NCI-H2171 treated with DMSO at 0.1 percent for 48 hours (cell line): ENCODE measurements around the gene DLEC1.
A peak's percentile ranks its signal among the peaks of the same experiment; 100 is the strongest.
"Not testable (repeated sequence)": the region's sequence is repeated elsewhere in the genome, so short reads cannot be mapped to it uniquely, and the experiment has no call there.

Source experiments
- DNase-seq: peaks from one replicate; lab custom pipeline; 2025; lab: John Stamatoyannopoulos, UW

Gene DLEC1

GRCh38 chr3:38038447-38038911 is 529 bp upstream of the DLEC1 start:
- no peak for DNase-seq

DNA sequence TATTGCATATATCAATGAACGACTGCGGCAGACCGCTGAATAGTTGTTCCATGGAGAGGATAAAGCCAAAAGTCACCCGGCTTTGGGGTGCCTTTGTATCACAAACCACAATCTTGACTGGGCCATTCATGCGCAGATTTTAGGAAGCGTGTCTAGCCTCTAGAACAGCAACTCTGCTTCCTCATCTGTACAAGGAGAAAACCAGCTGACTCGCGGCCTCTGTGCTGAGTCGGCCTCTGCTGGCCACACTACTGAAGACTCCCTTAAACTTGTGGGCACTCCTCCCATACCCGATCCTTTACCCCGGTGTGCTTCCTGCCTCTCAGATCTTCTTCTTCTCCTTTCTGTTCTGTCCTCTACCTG is 872 bp downstream of the DLEC1 start:
- no peak for DNase-seq

GRCh38 chr3:38040401-38040800 is 1.4 kb downstream of the DLEC1 start:
- no peak for DNase-seq

- DNase-seq: no peak
These were observed 4.5 kb downstream of the DLEC1 start for GRCh38 chr3:38043486-38043885.

DNA sequence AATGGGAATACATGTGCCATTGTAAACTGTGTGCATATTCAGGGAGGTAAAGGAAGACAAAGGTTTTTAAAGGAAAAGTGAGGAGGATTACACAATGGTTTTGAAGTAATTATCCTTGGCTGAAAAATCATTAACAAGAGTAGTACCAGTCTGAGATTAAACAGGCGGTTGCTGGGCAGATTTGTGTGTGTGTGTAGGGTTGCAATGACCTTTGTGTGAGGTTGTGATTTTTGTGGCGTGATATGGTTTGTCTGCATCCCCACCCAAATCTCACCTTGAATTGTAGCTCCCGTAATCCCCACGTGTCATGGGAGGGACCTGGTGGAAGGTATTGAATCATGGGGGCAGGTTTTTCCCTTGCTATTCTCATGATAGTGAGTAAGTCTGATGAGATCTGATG is 7.0 kb downstream of the DLEC1 start:
- no peak for DNase-seq

GRCh38 chr3:38046821-38047220 is 7.8 kb downstream of the DLEC1 start:
- no peak for DNase-seq

GRCh38 chr3:38047896-38048295 is 8.9 kb downstream of the DLEC1 start:
- no peak for DNase-seq

GRCh38 chr3:38049358-38050126 is 10.5 kb downstream of the DLEC1 start:
- no peak for DNase-seq

GRCh38 chr3:38051131-38051530 is 12.1 kb downstream of the DLEC1 start:
- DNase-seq: no peak

DNA sequence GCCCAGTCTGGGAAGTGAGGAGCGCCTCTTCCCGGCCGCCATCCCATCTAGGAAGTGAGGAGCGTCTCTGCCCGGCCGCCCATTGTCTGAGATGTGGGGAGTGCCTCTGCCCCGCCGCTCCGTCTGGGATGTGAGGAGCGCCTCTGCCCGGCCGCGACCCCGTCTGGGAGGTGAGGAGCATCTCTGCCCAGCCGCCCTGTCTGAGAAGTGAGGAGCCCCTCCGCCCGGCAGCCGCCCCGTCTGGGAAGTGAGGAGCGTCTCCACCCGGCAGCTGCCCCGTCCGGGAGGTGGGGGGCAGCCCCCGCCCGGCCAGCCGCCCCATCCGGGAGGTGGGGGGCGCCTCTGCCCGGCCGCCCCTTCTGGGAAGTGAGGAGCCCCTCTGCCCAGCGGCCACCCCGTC is 14.3 kb downstream of the DLEC1 start:
- not testable (repeated sequence) for DNase-seq

DNA sequence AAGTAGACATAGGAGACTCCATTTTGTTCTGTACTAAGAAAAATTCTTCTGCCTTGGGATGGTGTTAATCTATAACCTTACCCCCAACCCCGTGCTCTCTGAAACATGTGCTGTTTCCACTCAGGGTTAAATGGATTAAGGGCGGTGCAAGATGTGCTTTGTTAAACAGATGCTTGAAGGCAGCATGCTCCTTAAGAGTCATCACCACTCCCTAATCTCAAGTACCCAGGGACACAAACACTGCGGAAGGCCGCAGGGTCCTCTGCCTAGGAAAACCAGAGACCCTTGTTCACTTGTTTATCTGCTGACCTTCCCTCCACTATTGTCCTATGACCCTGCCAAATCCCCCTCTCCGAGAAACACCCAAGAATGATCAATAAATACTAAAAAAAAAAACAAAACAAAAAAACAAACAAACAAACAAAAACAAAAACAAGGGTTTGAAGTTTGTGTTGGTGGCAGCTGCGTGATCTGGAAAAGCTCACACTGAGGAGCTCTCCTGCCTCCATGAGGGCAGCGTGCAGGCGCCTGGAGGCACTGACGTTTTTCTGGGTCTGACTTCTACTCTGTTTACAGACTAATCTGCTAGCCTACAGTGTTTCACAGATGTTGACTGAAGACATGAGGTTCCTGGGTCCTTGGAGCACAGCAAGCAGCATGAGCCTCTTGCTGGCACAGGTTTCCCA is 14.9 kb downstream of the DLEC1 start:
- DNase-seq: not testable (repeated sequence)

DNA sequence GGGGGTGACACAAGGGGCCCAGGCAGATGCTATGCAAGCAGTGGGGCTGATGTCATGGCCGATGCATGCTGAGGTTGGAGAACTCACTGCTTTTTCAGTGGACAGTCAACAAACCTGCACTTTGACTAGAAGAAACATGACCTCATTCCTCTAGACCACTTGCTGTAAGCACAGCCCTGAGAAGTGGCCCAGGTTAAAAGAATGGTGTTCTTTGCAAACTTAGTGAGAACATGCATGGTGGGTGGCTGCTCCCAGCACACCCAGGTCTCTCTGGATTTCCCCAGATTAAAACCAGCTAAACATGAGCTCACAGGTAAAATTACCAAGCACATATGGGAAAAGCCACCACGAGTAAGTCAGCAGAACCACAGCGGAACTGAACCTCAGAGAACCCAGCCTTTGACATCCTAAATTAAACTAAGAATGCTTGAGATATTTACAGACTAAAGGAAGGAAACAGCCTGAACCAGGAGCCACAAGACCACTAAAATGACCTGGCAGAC is 15.5 kb downstream of the DLEC1 start:
- no peak for DNase-seq

- no peak for DNase-seq
These were observed 20.1 kb downstream of the DLEC1 start for GRCh38 chr3:38059148-38059547.

DNA sequence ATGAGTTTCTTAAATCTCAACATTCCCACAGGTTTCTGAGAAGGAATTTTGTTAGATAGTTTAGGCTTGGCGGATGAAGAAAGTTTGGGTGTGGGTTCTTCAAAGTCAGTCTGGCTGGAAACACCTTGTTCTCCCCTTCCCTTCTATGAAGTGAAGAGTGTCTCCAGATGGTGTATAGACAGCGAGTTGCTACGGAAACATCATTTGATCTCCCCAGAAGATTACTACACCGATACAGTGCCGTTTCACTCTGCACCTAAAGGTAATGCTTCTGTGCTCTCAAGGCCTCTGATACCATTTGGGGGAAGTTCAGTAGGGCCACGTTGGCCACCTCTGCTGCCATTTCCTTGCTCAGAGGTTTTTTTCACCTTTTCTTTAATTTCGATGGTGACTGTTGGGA is 20.6 kb downstream of the DLEC1 start:
- peak; percentile 39 for DNase-seq

DNA sequence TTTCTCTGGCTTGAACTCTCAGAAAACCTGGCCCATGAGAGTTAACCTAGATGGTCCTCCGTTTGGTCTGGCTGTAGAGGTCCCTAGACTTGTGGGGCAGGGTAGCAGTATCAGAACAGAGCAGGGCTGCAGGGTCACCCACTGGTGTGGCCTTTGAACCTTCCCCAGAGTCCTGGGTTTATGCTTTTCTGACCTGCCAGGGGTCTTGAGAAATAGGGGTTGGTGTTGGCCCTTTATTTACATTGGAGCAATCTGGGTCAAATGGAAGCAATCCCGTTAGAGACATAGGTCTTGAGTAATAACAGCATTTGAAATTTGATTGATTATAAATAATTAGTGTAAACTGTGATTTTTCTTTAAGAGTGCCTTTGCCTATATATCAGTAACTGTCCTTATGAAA is 23.8 kb downstream of the DLEC1 start:
- DNase-seq: no peak

DNA sequence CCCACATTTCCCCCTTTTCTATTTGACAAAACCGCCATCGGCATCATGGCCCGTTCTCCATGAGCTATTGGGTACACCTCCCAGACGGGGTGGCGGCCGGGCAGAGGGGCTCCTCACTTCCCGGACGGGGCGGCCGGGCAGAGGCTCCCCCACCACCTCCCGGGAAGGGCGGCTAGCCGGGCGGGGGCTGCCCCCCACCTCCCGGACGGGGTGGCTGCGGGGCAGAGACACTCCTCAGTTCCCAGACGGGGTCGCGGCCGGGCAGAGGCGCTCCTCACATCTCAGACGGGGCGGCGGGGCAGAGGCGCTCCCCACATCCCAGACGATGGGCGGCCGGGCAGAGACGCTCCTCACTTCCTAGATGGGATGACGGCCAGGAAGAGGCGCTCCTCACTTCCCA is 25.4 kb downstream of the DLEC1 start:
- DNase-seq: not testable (repeated sequence)

DNA sequence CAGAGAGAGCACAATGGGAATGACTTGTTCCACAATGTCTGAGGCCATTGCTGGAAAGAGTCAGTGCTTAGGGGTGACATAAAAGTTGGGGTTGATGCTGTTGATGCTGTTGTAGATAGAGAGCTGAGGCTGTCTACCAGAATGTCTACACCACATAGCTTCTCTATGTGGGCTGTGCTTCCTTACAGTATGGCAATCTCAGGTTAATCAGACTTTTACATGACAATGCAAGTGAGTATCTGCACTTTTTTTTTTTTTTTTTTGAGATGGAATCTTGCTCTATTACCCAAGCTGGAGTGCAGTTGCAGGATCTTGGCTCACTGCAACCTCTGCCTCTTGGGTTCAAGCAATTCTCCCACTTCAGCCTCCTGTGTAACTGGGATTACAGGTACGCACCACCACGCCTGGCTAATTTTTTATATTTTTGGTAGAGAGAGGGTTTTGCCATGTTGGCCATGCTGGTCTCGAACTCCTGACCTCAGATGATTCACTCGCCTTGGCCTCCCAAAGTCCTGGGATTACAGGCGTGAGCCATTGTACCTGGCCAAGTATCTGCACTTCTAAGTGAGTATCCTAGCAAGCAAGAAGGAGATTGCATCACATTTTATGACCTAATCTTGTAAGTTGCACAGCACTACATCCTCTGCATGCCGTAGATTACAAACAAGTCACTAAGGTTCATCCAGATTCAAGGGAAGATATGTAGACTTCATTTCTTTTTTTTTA is 28.7 kb downstream of the DLEC1 start:
- DNase-seq: no peak

GRCh38 chr3:38070013-38070412 is 31.0 kb downstream of the DLEC1 start:
- no peak for DNase-seq

- DNase-seq: not testable (repeated sequence)
These were observed 38.1 kb downstream of the DLEC1 start for GRCh38 chr3:38077073-38077472.

DNA sequence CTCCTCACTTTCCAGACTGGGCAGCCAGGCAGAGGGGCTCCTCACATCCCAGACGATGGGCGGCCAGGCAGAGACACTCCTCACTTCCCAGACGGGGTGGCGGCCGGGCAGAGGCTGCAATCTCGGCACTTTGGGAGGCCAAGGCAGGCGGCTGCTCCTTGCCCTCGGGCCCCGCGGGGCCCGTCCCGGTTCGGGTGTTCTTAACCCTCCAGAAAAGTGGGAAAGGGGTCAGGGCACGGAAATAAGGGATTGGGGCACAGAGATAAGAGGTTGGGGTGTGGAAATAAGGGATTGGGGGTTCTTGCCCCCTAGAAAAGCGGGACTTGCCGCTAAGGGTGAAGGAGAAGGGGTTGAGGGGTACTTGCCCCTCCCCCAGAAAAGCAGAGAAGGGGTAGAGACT is 43.3 kb downstream of the DLEC1 start:
- DNase-seq: not testable (repeated sequence)

DNA sequence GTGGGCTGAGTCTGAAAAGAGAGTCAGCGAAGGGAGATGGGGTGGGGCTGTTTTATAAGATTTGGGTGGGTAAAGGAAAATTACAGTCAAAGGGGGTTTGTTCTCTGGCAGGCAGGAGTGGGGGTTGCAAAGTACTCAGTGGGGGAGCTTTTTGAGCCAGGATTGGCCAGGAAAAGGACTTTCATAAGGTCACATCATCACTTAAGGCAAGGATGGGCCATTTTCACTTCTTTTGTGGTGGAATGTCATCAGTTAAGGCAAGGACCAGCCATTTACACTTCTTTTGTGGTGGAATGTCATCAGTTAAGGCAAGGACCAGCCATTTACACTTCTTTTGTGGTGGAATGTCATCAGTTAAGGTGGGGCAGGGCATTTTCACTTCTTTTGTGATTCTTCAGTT is 44.2 kb downstream of the DLEC1 start:
- not testable (repeated sequence) for DNase-seq

GRCh38 chr3:38083871-38084333 is 44.9 kb downstream of the DLEC1 start:
- DNase-seq: no peak
